HEK293T (cell line): ENCODE measurements around the gene SQSTM1.

Source experiments
- CTCF ChIA-PET: fragments of 350-600 bp; formaldehyde crosslinking; extraction: SDS; loops from one replicate; lab custom pipeline; 2021; ENCODE audit warnings: antibody characterized with exemption, inconsistent platforms; lab: Yijun Ruan, JAX
- POLR2A ChIA-PET: fragments of 350-600 bp; formaldehyde crosslinking; extraction: SDS; loops from one replicate; lab custom pipeline; 2020; ENCODE audit warnings: antibody characterized with exemption, inconsistent platforms; lab: Yijun Ruan, JAX
- DNase-seq: peaks from one replicate; pipeline ENCODE4 v3.0.0; 2012; ENCODE audit warnings: mixed read lengths; ENCODE audit errors: extremely low spot score
- ARNT ChIP-seq: fragments of 450-650 bp; IDR thresholded peaks from 2 replicates; pipeline ENCODE4 v1.6.1; 2017; ENCODE audit warnings: mild to moderate bottlenecking
- BHLHE40 ChIP-seq: fragments of 450-650 bp; IDR thresholded peaks from 2 replicates; pipeline ENCODE4 v1.6.1; 2016; ENCODE audit warnings: mild to moderate bottlenecking, moderate library complexity, borderline replicate concordance
- CTBP1 ChIP-seq: fragments of 450-650 bp; IDR thresholded peaks from 2 replicates; pipeline ENCODE4 v1.6.1; 2016; ENCODE audit warnings: borderline replicate concordance
- ELF4 ChIP-seq: fragments of 450-650 bp; IDR thresholded peaks from 2 replicates; pipeline ENCODE4 v1.6.1; 2017; ENCODE audit warnings: antibody characterized with exemption
- FOXA1 ChIP-seq: fragments of 450-650 bp; IDR thresholded peaks from 2 replicates; pipeline ENCODE4 v1.6.1; 2016; ENCODE audit warnings: mild to moderate bottlenecking
- FOXK2 ChIP-seq: fragments of 450-650 bp; IDR thresholded peaks from 2 replicates; pipeline ENCODE4 v1.6.1; 2016; ENCODE audit warnings: mild to moderate bottlenecking
- FOXM1 ChIP-seq: fragments of 450-650 bp; IDR thresholded peaks from 2 replicates; pipeline ENCODE4 v1.6.1; 2017; ENCODE audit warnings: mild to moderate bottlenecking, borderline replicate concordance
- HDGF ChIP-seq: fragments of 450-650 bp; IDR thresholded peaks from 2 replicates; pipeline ENCODE4 v1.6.1; 2017; ENCODE audit warnings: antibody characterized with exemption, borderline replicate concordance
- L3MBTL2 ChIP-seq: fragments of 450-650 bp; conservative IDR thresholded peaks from 2 replicates; pipeline ENCODE4 v1.6.1; 2016; ENCODE audit warnings: mild to moderate bottlenecking
- LEF1 ChIP-seq: fragments of 450-650 bp; IDR thresholded peaks from 2 replicates; pipeline ENCODE4 v1.6.1; 2017; ENCODE audit warnings: mild to moderate bottlenecking, borderline replicate concordance
- NFRKB ChIP-seq: fragments of 450-650 bp; IDR thresholded peaks from 2 replicates; pipeline ENCODE4 v1.6.1; 2016; ENCODE audit warnings: mild to moderate bottlenecking, moderate library complexity
- SUZ12 ChIP-seq: fragments of 450-650 bp; IDR thresholded peaks from 2 replicates; pipeline ENCODE4 v1.6.1; 2016; ENCODE audit warnings: mild to moderate bottlenecking
- TARDBP ChIP-seq: fragments of 450-650 bp; IDR thresholded peaks from 2 replicates; pipeline ENCODE4 v1.6.1; 2016
- ZNF384 ChIP-seq: fragments of 450-650 bp; IDR thresholded peaks from 2 replicates; pipeline ENCODE4 v1.6.1; 2016
- TF ChIP-seq, protein P1 (sequence below): fragments of 450-650 bp; IDR thresholded peaks from 2 replicates; pipeline ENCODE4 v1.6.1; 2016

Gene SQSTM1

DNA sequence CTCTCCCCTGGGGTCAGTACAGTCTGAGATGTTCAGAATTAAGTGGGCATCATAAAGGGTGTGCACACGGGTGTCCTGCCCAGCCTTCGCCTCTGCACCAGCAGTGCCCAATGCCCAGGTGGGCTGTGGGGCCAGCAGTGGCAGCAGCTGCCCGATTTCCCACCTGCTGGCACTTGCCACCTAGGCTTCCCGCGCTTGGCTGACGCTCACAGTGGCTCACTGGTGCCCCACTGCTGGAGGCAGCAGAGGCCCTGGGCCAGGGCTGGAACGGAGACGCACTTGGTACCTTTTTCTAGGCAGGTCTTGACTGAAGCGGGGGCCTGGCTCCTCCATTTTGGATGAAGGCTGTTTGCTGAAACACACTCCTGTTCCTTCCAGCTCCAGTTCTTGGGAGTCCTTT lies 20.9 kb downstream of the SQSTM1 start:
- TF ChIP-seq FOXK2 (no peak), CTBP1 (no peak), TARDBP (no peak), ELF4 (no peak), L3MBTL2 (no peak), HDGF (no peak), ARNT (no peak)
- POLR2A ChIA-PET, result interaction anchor here (1.0 kb wide), 1 partner anchor 218 kb away, joined by 3 read pairs; the partner anchor contains the start of gene HNRNPH1
- CTCF ChIA-PET, result interaction anchor here (0.6 kb wide), 1 partner anchor 79 kb away, joined by 3 read pairs; no protein-coding TSS in a partner anchor
- no peak for DNase-seq

- no peak for DNase-seq
- ChIA-PET POLR2A (no interaction called here), CTCF (no interaction called here)
- TF ChIP-seq CTBP1 (no peak), ELF4 (no peak), SUZ12 (no peak), ZNF384 (no peak), L3MBTL2 (no peak), NFRKB (no peak), LEF1 (no peak), FOXK2 (no peak)
- TF ChIP-seq, protein P1, sequence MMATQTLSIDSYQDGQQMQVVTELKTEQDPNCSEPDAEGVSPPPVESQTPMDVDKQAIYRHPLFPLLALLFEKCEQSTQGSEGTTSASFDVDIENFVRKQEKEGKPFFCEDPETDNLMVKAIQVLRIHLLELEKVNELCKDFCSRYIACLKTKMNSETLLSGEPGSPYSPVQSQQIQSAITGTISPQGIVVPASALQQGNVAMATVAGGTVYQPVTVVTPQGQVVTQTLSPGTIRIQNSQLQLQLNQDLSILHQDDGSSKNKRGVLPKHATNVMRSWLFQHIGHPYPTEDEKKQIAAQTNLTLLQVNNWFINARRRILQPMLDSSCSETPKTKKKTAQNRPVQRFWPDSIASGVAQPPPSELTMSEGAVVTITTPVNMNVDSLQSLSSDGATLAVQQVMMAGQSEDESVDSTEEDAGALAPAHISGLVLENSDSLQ, result no peak
These were observed 32.4 kb downstream of the SQSTM1 start for GRCh38 chr5:179852993-179853547.

DNA sequence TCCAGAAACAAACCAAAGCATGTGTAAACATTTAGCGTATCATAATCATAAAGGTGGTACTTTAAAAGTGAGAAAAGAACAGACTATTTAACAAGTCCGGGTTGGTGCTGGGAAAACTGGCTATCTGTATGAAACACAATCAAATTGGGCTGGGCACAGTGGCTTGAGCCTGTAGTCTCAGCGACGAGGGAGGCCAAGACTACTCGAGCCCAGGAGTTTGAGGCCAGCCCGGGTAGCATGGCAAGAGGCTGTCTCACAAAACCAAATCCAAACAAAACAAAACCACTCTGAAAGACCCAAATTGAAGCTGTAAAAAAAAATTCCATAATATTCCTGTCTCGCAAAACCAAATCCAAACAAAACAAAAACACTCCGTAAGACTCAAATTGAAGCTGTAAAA lies 33.7 kb downstream of the SQSTM1 start:
- TF ChIP-seq FOXA1 (no peak), ZNF384 (no peak), L3MBTL2 (no peak), FOXM1 (no peak), ELF4 (no peak), CTBP1 (no peak), SUZ12 (no peak), ARNT (no peak), BHLHE40 (no peak), LEF1 (no peak)
- CTCF ChIA-PET, result no interaction called here
- DNase-seq, result no peak
- POLR2A ChIA-PET, result no interaction called here

DNA sequence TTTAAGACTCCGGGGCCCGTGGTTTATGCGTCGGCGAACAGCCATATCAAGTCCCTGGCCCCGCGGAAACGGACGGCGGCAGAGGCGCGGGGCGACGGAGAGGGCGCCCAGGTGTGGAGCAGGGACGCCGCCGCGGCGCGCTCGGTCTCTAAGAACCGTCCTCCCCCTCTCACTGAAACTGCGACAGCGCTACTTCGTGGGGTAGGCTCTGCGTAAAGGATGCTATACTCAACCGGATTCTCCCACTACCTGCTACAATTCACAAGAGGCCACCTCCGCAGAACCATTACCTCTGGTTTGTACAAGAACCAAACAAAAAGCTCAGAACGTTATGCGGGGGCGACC lies 37.5 kb downstream of the SQSTM1 start:
- peak; percentile 60 for DNase-seq
- ChIA-PET POLR2A (interaction anchor here (1.0 to 1.2 kb wide), 3 partner anchors 12 to 39 kb away, joined by 3 read pairs; no protein-coding TSS in a partner anchor), CTCF (no interaction called here)
- TF ChIP-seq BHLHE40, result no peak
- TF ChIP-seq FOXM1, result no peak
- no peak for TF ChIP-seq ARNT
- TF ChIP-seq, protein P1, result no peak

DNA sequence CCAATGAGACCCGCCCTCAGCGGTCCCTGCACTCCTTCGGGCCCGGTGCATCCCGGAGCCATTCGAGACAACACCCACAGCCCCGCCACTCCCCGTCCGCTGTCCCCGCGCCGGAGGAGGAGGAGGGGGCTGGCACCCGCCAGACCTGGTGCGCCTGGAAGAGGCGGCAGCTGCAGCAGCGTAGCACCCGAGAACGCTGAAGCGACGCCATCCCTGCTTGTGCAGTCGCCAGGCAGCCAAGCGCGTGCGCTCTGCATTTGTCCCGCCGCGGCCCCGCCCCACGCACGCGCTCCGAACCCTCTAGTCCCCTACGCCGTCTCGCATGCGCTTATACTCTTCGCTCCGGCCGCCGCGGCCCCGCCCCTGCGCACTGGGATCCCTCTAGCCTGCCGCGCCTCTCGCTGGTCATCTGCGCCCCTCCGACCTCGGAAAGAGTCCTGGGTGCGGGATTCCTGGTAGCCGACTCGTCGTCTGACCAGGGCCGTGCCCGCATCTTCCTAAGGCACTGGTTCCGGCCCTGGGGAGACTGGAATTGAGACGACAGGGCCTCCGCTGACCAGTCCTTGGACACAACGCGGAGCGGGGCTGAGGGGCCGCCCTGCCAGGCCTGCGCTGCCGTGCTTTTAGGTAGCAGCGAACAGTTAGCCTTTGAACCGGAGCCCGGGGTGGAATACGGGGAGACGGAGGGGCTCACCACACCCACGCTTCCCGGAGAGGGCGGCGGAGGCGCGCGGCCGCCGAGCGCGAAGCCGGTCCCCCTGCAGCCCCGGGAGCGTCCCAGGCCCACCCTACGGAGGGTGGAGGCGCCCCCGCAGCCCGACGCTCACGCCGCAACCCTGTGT lies 38.1 kb downstream of the SQSTM1 start, which contains the start of gene MRNIP:
MRNIP (minus strand) TSS at position 232 of the 842 bp plus-strand sequence; CDS start at position 211, 21 bp downstream.
- peak; percentile 97 for DNase-seq
- ChIA-PET POLR2A (interaction anchor here (1.0 to 1.2 kb wide), 3 partner anchors 12 to 40 kb away, joined by 3 read pairs; no protein-coding TSS in a partner anchor), CTCF (no interaction called here)
- TF ChIP-seq FOXA1, result no peak
- no peak for TF ChIP-seq ZNF384
- no peak for TF ChIP-seq FOXK2
- TF ChIP-seq ARNT, result no peak
- TF ChIP-seq CTBP1, result peak; percentile 78
- no peak for TF ChIP-seq BHLHE40
- peak; percentile 80 for TF ChIP-seq L3MBTL2
- no peak for TF ChIP-seq TARDBP
- TF ChIP-seq, protein P1, result no peak
- no peak for TF ChIP-seq ELF4

GRCh38 chr5:179860301-179860700 lies 39.6 kb downstream of the SQSTM1 start:
- DNase-seq, result no peak
- TF ChIP-seq FOXM1 (no peak), TARDBP (no peak), NFRKB (no peak), CTBP1 (no peak), ARNT (no peak), HDGF (no peak), LEF1 (no peak), BHLHE40 (no peak), ZNF384 (no peak), L3MBTL2 (no peak), FOXK2 (no peak), SUZ12 (no peak)
- TF ChIP-seq, protein P1, result no peak
- POLR2A ChIA-PET, result no interaction called here
- CTCF ChIA-PET, result no interaction called here
